Stimulated activated CD4-positive, alpha-beta T cell treated with anti-CD3 and anti-CD28 coated beads, Interleukin-2, amount 100 ng/mL, for 4 hours (primary cell): ENCODE data around the gene PLSCR3.

Experiments used
- DNase-seq: peaks from one replicate; pipeline ENCODE4 v3.0.0-alpha.2; 2020; ENCODE audit warnings: low read depth

The PLSCR3 gene

GRCh38 chr17:7426203-7426863, 32.0 kb upstream of the PLSCR3 start:
- no peak for DNase-seq

- DNase-seq: no peak
These were observed 31.4 kb upstream of the PLSCR3 start for GRCh38 chr17:7425756-7426155.

GRCh38 chr17:7425316-7425715, 31.0 kb upstream of the PLSCR3 start, which contains the start of gene SPEM2:
Gene SPEM2, plus strand, starts transcription at chr17:7425616. Its CDS starts 73 bp downstream, at chr17:7425689.
- no peak for DNase-seq

- DNase-seq: no peak
These were observed 29.4 kb upstream of the PLSCR3 start for GRCh38 chr17:7423679-7424078.

- DNase-seq: no peak
These were observed 26.9 kb upstream of the PLSCR3 start for GRCh38 chr17:7421186-7421585.

GRCh38 chr17:7419819-7420610, 25.7 kb upstream of the PLSCR3 start, which contains the start of gene SPEM1:
Gene SPEM1, plus strand, starts transcription at chr17:7420324. Its CDS starts 61 bp downstream, at chr17:7420385.
- DNase-seq: no peak

GRCh38 chr17:7418472-7419152, 24.3 kb upstream of the PLSCR3 start:
- no peak for DNase-seq

- DNase-seq: no peak
These were observed 22.8 kb upstream of the PLSCR3 start for GRCh38 chr17:7417056-7417655.

GRCh38 chr17:7416323-7416722, 22.0 kb upstream of the PLSCR3 start:
- DNase-seq: no peak

- DNase-seq: no peak
These were observed 21.5 kb upstream of the PLSCR3 start for GRCh38 chr17:7415784-7416183.

- DNase-seq: no peak
These were observed 20.5 kb upstream of the PLSCR3 start for GRCh38 chr17:7414837-7415236.

GRCh38 chr17:7413346-7413985, 19.1 kb upstream of the PLSCR3 start:
- DNase-seq: no peak

GRCh38 chr17:7411427-7411750, 17.1 kb upstream of the PLSCR3 start:
- DNase-seq: no peak

- no peak for DNase-seq
These were observed 16.5 kb upstream of the PLSCR3 start for GRCh38 chr17:7410634-7411426.

GRCh38 chr17:7409716-7410115, 15.4 kb upstream of the PLSCR3 start:
- no peak for DNase-seq

- no peak for DNase-seq
These were observed 14.5 kb upstream of the PLSCR3 start for GRCh38 chr17:7408863-7409262.

GRCh38 chr17:7408252-7408727, 14.0 kb upstream of the PLSCR3 start:
- no peak for DNase-seq

GRCh38 chr17:7407485-7408251, 13.3 kb upstream of the PLSCR3 start, which contains the start of gene NLGN2:
Gene NLGN2, plus strand, starts transcription at chr17:7407845. Its CDS starts 411 bp downstream, at chr17:7408256.
- no peak for DNase-seq

GRCh38 chr17:7407082-7407481, 12.8 kb upstream of the PLSCR3 start:
- DNase-seq: no peak

GRCh38 chr17:7406235-7406825, 12.0 kb upstream of the PLSCR3 start:
- no peak for DNase-seq
